GM21515 (cell line): ENCODE results near the gene TMEM43.

Experiments
- ATAC-seq: cut with Tn5 transposase; IDR thresholded peaks from one replicate; pipeline ENCODE4 v1.9.1; 2021; ENCODE audit not compliant: unreplicated experiment

TMEM43 gene

DNA sequence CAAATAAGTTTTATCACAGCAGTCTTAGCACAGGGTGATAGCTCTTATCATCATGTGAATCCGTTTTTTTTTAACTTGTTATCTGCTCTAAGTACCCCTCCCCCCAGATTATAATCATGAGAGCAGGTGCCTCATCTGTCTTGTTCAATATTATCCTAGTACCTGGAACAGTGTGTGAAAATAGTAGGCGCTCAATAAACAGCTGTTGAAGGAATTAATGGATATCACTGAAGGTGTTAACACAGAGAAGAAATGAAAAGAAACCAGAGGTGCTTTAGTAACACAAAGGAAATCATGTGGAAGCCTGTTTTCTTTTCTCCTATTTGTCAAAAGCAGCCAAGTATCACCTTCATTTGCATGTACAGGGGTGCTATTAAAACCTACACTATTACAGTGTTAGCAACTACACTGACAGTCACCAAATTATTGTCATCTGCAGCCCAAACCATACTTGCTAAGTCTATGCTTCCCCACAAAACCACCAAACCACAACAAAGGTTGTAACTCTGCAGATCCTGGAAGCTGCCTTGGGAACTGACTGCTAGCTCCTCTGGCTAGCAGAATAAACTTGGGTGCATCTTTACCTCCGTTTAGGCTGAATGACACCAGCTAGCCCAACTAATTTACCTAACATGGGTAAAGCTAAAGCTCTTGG, 50.7 kb downstream of the TMEM43 start:
- ATAC-seq = no peak

DNA sequence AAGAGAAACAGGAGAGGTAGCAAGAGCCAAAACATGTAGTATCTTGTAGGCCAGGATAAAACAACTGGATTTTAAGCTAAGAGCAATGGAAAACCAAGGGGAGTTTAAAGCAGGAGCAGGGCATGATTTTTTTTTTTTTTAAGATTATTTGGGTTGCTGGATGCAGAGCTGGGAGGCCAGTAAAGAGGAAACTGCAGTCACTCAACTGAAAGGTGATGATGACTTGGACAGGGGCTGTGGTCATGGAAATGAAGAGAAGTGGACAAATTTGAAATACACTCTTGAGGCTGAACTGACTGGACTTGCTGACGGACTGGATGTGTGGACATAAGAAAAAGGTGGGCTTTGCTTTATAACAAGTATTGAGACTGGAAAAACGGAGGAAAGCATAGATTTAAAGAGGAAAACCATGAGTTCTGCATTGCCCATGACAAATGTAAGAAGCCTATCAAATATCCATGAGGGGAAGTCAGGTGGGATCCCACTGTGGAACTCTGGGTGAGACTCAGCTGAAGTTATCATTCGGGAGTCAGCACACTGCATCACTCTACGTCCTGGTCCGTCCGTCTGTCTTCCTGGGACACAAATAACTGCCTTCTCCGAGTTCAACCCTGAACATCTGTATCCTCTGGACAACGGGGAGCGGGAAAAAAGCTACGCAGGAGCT, 52.9 kb downstream of the TMEM43 start:
- ATAC-seq = peak; percentile 15

DNA sequence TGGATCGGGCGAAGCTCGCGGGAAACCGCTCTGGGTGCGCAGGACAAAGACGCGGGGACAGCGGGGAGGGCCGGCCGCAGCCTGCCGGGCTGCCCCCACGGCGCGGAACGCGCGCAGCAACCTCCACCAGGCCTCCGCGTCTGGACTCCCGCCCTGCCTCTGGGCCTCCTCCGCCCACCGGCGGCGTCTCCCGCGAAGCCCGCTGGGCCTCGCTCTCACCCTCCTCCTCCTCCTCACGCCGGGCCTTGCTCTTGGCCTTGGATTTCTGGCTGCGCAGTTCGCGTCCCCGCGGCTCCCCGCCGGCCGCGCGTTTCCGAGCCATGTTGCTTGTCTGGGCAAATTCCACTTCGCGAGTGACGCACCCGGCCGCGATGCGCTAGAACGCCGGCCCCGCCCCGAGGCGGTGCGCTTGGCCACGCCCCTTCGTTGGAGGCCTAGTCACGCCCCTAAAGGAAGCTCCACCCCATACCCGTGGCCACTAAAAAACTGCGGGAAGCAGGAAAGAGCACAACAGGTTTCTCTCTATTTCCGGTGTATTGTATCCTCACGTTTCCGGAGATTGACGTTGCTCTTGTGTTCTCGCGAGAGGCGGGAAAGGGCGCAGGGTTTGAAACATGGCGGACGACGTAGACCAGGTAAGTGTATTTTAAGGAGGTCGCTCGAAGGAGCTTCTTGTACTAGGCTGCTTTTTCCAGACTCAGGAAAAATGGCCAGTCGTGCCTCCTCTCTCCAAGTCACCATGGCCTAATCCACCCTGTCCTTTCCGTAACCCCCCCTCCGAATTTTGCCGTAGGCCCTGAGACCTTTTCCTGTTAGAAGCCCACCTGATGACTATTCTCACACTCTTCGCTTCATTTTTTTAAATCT, 53.6 kb downstream of the TMEM43 start, which contains the start of the genes LSM3 and XPC:
LSM3 (plus strand) TSS at position 571 of the 867 bp plus-strand sequence; CDS start at position 615, 44 bp downstream.
XPC (minus strand) TSS at position 355 of the 867 bp plus-strand sequence; CDS start at position 322, 33 bp downstream.
- peak; percentile 91 for ATAC-seq

DNA sequence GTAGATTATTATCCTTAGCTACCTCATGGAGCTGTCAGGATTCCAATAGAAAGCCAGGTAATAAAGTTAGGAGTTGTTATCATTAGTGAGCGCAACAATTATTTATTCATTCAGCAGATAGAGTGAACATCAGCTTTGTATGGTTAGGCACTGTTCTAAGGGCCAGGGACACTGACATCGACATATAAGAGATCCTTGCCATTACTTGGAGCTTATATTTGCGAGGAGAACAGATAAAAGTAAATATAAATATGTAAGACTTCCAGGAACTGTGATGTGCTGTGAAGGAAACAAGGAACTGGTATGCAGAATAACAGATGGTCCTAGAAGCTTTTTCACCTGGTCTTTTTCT, 54.2 kb downstream of the TMEM43 start:
- no peak for ATAC-seq

DNA sequence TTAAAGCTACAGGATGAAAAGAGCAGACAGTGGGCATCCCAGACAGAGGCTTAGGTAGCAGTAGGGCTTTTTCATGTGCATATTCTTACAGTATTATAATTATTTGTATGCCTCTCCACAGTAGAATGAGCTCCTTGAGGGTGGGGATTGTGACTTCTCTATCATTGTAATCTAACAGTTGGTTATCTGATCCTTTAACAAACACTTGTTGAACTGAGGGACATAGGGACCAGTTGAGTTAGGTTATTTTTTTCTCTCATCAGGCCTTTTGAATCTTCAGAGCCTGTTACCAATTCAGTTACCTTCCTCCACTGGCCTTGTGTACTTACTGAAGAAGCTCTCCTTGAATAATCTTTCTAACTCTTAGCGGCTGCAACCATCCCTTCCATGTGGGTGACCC, 54.9 kb downstream of the TMEM43 start:
- no peak for ATAC-seq

DNA sequence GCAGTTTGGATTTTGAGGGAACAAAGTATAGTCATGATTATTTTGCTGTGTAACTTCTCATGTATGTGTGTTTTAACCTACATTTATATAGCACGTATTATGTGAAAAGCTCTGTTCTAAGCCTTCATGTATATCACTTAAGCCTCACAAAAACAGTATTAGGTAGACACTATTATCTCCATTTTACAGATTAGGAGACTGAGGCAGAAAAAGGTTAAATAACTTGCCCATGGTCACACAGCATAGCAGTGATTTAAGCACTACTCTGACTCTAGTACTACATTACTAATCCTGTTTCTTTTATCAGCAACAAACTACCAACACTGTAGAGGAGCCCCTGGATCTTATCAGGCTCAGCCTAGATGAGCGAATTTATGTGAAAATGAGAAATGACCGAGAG, 56.4 kb downstream of the TMEM43 start:
- ATAC-seq = no peak

DNA sequence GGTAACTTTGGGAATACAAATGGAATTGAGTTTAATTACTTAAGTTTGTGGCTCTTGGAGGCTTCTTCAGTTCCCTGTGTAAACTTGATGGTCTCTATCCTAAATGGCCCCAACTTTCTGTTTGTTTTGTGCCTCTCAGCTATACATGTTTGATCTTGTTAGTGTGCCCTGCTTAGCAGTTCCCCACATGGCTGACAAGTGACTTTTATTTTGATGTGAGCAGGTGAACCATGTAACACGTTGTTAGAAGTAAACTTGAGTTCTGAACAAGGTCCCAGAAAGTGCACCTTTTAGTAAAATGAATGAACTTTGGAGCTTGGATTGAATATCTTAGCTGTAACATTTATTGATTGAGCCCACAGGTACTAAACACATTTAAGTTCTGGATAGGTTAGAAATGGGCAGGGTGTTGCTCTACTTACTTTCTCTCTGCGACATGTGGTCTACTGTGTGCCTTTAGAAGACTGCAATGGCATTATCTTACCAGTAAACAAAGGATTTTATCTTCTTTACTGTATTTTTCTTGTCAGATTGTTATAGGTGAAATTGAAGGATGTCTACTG, 58.2 kb downstream of the TMEM43 start:
- no peak for ATAC-seq

DNA sequence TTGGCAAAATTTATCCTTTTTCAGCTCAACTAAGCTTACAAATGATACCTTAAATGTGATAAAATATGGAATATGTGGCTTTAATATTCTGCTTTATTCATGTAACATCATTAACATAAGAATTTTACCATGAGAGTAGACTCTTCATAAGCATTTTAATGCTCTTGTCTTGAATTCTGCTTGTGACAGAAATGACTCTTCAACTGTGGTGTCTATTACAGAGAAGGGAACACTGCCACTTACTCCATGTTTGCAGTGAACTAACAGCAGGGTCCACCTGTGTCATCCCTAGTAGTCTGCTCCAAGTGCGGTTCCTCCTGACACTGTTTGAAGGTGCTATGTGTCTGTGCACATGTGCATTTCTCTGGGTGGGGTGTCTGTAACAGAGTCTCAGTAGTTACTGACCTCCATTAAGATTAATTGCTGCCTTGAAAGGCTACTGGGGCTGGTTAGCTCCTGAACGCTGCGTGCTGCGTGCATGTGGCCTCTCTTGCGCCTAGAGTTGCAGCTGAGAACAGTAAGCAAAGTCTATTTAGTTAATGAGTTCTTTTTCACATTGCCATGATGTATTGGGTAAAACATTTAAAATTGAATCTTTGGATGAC, 62.1 kb downstream of the TMEM43 start:
- no peak for ATAC-seq

DNA sequence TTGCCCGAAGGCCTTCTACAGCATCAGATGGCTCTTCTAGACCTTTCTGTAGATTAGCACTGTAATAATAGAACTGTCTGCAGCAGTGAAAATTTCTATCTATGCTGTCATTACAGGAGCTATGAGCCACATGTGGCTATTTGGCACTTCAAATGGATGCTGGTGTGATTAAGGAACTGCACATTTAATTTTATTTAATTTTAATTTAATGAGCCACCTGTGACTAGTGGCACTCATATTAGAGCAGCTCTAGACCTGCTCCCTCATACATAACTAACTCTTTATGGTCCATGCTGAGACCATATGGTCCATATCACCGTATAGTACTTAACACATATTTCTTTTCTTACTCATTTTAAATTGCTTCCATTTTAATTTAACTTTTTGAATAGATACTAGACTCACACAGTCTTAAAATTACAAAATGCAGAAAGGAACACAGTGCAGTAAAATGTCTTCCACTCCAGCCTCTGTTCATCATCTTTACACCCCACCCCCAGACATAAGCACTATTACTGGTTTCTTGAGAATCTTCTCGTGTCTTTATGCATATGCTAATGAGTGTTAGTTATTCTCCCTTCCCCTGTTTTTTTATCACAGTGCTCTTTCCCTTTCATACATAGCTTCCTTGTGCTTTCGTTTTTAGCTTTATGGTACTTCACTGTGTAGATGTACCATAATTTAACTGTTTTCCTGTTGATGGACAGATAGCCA, 63.3 kb downstream of the TMEM43 start:
- no peak for ATAC-seq
